ENCODE results near the gene MYO3B.
A peak's percentile ranks its signal among the peaks of the same experiment; 100 is the strongest.

DNA sequence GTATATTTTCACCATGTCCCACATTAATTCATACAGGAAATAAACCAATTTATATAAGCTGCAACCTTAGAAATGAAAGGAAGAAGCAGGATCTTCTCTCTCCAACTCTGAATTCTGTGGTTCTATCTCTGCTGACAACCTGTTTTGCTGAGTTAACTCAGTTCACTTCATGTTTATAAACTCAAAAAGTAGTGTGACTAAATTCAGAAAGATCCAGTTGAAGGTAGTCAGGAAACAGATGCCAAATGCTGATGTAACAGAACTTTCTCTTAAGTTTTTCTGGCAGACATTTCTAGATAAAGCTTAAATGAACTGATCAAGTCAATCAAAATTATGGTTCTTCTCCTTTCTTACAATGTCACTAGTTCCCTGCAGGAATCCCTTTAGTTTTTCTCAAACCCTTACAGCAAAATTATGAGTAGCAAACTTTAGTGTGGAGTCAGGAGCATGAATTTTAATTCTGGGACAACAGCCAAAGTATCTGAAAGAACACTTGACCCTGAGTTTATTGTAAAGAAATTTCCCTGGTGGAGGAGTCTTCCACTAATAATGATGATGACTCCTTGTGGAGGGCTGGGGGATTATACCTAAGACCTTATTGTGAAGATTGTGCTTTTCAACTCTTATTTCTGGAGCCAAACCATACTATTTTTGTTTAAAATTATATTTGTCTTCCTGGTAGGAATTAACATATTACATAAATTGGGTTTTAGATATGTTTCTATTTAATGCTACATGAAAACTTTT is 216.9 kb downstream of the MYO3B start:
- TF ChIP-seq POLR2A (IDR thresholded peaks at IDR 0.05; ENCODE audit: control extremely low read depth in 1 of 2, low read depth in 2 of 2, low read length in 2 of 2) (no peak), EP300 (IDR thresholded peaks at IDR 0.05; ENCODE audit: borderline replicate concordance in 1 of 2, low read depth in 2 of 2, low read length in 2 of 2) (no peak), CBX8 (IDR thresholded peaks at IDR 0.05; ENCODE audit: borderline replicate concordance, low read depth, low read length) (no peak), BACH1 (IDR thresholded peaks at IDR 0.05; ENCODE audit: low read length) (no peak), EZH2 (IDR thresholded peaks at IDR 0.05; ENCODE audit: low read depth, low read length, severe bottlenecking) (no peak), TEAD4 (IDR thresholded peaks at IDR 0.05; ENCODE audit: low read depth, low read length) (no peak), EGR1 (IDR thresholded peaks at IDR 0.05; ENCODE audit: borderline replicate concordance, low read depth, low read length) (no peak), SP2 (IDR thresholded peaks at IDR 0.05; ENCODE audit: low read length) (no peak), POLR2AphosphoS5 (IDR thresholded peaks at IDR 0.05; ENCODE audit: low read depth, low read length) (no peak), MAFK (IDR thresholded peaks at IDR 0.05; ENCODE audit: low read depth, low read length) (no peak), CREB1 (IDR thresholded peaks at IDR 0.05) (no peak)
- TF ChIP-seq, protein P1, sequence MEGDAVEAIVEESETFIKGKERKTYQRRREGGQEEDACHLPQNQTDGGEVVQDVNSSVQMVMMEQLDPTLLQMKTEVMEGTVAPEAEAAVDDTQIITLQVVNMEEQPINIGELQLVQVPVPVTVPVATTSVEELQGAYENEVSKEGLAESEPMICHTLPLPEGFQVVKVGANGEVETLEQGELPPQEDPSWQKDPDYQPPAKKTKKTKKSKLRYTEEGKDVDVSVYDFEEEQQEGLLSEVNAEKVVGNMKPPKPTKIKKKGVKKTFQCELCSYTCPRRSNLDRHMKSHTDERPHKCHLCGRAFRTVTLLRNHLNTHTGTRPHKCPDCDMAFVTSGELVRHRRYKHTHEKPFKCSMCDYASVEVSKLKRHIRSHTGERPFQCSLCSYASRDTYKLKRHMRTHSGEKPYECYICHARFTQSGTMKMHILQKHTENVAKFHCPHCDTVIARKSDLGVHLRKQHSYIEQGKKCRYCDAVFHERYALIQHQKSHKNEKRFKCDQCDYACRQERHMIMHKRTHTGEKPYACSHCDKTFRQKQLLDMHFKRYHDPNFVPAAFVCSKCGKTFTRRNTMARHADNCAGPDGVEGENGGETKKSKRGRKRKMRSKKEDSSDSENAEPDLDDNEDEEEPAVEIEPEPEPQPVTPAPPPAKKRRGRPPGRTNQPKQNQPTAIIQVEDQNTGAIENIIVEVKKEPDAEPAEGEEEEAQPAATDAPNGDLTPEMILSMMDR (IDR thresholded peaks at IDR 0.05; ENCODE audit: control extremely low read depth in 1 of 3, insufficient read depth in 1 of 3, low read depth in 1 of 3, low read length in 3 of 3) = peak in 2 of 3 experiments; percentile 25 to 26; a peak in 1 of 4 replicates
- TF ChIP-seq, protein P2, sequence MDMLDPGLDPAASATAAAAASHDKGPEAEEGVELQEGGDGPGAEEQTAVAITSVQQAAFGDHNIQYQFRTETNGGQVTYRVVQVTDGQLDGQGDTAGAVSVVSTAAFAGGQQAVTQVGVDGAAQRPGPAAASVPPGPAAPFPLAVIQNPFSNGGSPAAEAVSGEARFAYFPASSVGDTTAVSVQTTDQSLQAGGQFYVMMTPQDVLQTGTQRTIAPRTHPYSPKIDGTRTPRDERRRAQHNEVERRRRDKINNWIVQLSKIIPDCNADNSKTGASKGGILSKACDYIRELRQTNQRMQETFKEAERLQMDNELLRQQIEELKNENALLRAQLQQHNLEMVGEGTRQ (IDR thresholded peaks at IDR 0.05; ENCODE audit: low read length) = no peak
